Astrocyte (in vitro differentiated cells and primary cell): ENCODE results near the gene PTPRM. TPM values are rescaled to one million over a fixed set of nuclear protein-coding genes. Genes with fewer than 3 reads are reported as not detected.

ENCODE experiments used
- DNase-seq: peaks from one replicate; pipeline ENCODE4 v3.0.0-alpha.2; 2010; ENCODE audit warnings: low read depth
- FAIRE-seq: peaks from 2 replicates; lab custom pipeline; 2011; peaks lifted over from hg19 to GRCh38; lab: Jason Lieb, UNC
- H2AFZ ChIP-seq: 2 replicates; pipeline ENCODE4 v1.6.0; 2012; ENCODE audit warnings: low read depth, low read length, inconsistent platforms
- H3K27ac ChIP-seq: 2 replicates; pipeline ENCODE4 v1.5.1; 2011; ENCODE audit warnings: low read depth, low read length, inconsistent platforms
- H3K27me3 ChIP-seq: 2 replicates; pipeline ENCODE4 v1.6.0; 2011; ENCODE audit warnings: low read length, inconsistent platforms; ENCODE audit not compliant: insufficient read depth
- H3K36me3 ChIP-seq: 2 replicates; pipeline ENCODE4 v1.5.1; 2011; ENCODE audit warnings: low read length, inconsistent platforms; ENCODE audit not compliant: insufficient read depth
- H3K4me1 ChIP-seq: 2 replicates; pipeline ENCODE4 v1.5.1; 2011; ENCODE audit warnings: low read length, inconsistent platforms; ENCODE audit not compliant: insufficient read depth
- H3K4me2 ChIP-seq: 2 replicates; pipeline ENCODE4 v1.6.0; 2012; ENCODE audit warnings: low read length, inconsistent platforms
- H3K4me3 ChIP-seq: 2 replicates; pipeline ENCODE4 v1.5.1; 2011; ENCODE audit warnings: low read depth, mild to moderate bottlenecking, low read length, inconsistent platforms; ENCODE audit not compliant: insufficient read depth
- H3K79me2 ChIP-seq: 2 replicates; pipeline ENCODE4 v1.6.0; 2012; ENCODE audit warnings: mild to moderate bottlenecking, low read length, inconsistent platforms; ENCODE audit not compliant: insufficient read depth
- H3K9ac ChIP-seq: 2 replicates; pipeline ENCODE4 v1.6.0; 2012; ENCODE audit warnings: mild to moderate bottlenecking, low read length, inconsistent platforms
- H3K9me3 ChIP-seq: 2 replicates; pipeline ENCODE4 v1.5.1; 2012; ENCODE audit warnings: low read depth, mild to moderate bottlenecking, low read length, inconsistent platforms; ENCODE audit not compliant: insufficient read depth
- H4K20me1 ChIP-seq: 2 replicates; pipeline ENCODE4 v1.6.0; 2012; ENCODE audit warnings: low read length, inconsistent platforms; ENCODE audit not compliant: insufficient read depth
- H3K27ac Mint-ChIP-seq: one replicate; pipeline ENCODE4 v1.8.0; 2021; ENCODE audit warnings: mild to moderate bottlenecking, mixed read lengths; ENCODE audit not compliant: unreplicated experiment
- H3K27me3 Mint-ChIP-seq: one replicate; pipeline ENCODE4 v1.8.0; 2021; ENCODE audit warnings: low read depth, mixed read lengths; ENCODE audit not compliant: unreplicated experiment
- H3K36me3 Mint-ChIP-seq: one replicate; pipeline ENCODE4 v1.8.0; 2021; ENCODE audit warnings: low read depth, mixed read lengths; ENCODE audit not compliant: unreplicated experiment
- H3K4me1 Mint-ChIP-seq: one replicate; pipeline ENCODE4 v1.8.0; 2021; ENCODE audit warnings: low read depth, mixed read lengths; ENCODE audit not compliant: unreplicated experiment
- H3K4me3 Mint-ChIP-seq: one replicate; pipeline ENCODE4 v1.8.0; 2021; ENCODE audit warnings: mild to moderate bottlenecking, moderate library complexity, mixed read lengths; ENCODE audit not compliant: unreplicated experiment
- H3K9me3 Mint-ChIP-seq: one replicate; pipeline ENCODE4 v1.8.0; 2021; ENCODE audit warnings: mild to moderate bottlenecking, mixed read lengths; ENCODE audit not compliant: unreplicated experiment
- CTCF ChIP-seq: IDR thresholded peaks from 2 replicates; pipeline ENCODE4 v1.5.1; 2011; ENCODE audit warnings: low read depth, mild to moderate bottlenecking, inconsistent platforms, low read length, moderate library complexity; ENCODE audit not compliant: insufficient read depth
- EZH2 ChIP-seq: IDR thresholded peaks from 2 replicates; pipeline ENCODE4 v1.6.1; 2012; ENCODE audit warnings: mild to moderate bottlenecking, low read length, inconsistent platforms; ENCODE audit not compliant: insufficient read depth
- total RNA-seq: library from RNA; stranded (reverse); gene quantifications from 2 replicates; pipeline ENCODE4 v1.2.1, GENCODE V29; 2021

The PTPRM gene
- total RNA-seq, 1 donor from 2014 or later = 59.6 TPM

GRCh38 chr18:7630731-7631442, 63.8 kb downstream of the PTPRM start:
- Histone ChIP-seq H3K9me3 (no peaks in the 10 kb centered on the region), H3K27me3 (no peaks in the 10 kb centered on the region), H3K4me2 (no peak overlapping the region)

GRCh38 chr18:7632152-7633098, 65.3 kb downstream of the PTPRM start:
- no peak for TF ChIP-seq CTCF
- no peak for TF ChIP-seq EZH2
- Histone ChIP-seq H3K4me2 (no peak overlapping the region), H3K4me1 (peaks cover 2% of the 10 kb centered on the region), H3K27me3 (no peaks in the 10 kb centered on the region), H3K79me2 (peaks cover 21% of the 10 kb centered on the region), H2AFZ (no peak overlapping the region), H3K4me3 (no peak overlapping the region), H3K36me3 (no peaks in the 10 kb centered on the region), H4K20me1 (peaks cover 34% of the 10 kb centered on the region), H3K9me3 (no peaks in the 10 kb centered on the region), H3K27ac (no peak overlapping the region), H3K9ac (no peak overlapping the region)
- no peaks in the 10 kb centered on the region for H3K36me3 Mint-ChIP-seq
- peaks cover 6% of the 10 kb centered on the region for H3K4me1 Mint-ChIP-seq
- no peaks in the 10 kb centered on the region for H3K9me3 Mint-ChIP-seq
- DNase-seq (no peak), FAIRE-seq (no peak)
- H3K27me3 Mint-ChIP-seq = no peaks in the 10 kb centered on the region
- no peak overlapping the region for H3K27ac Mint-ChIP-seq
- no peak overlapping the region for H3K4me3 Mint-ChIP-seq

More at GRCh38 chr18:7630731-7631442, 63.8 kb downstream of the PTPRM start:
- no peaks in the 10 kb centered on the region for H3K9me3 Mint-ChIP-seq
- peaks cover 12% of the 10 kb centered on the region for H3K4me1 ChIP-seq
- no peak for TF ChIP-seq EZH2
- TF ChIP-seq CTCF = no peak
- no peaks in the 10 kb centered on the region for H3K36me3 ChIP-seq
- DNase-seq (no peak), FAIRE-seq (no peak)
- no peak overlapping the region for H3K4me3 ChIP-seq
- H4K20me1 ChIP-seq = peaks cover 32% of the 10 kb centered on the region
- H3K27ac ChIP-seq = no peak overlapping the region
- peaks cover 18% of the 10 kb centered on the region for H3K79me2 ChIP-seq
- H3K27ac Mint-ChIP-seq = no peak overlapping the region
- H3K9ac ChIP-seq = no peak overlapping the region
- H3K36me3 Mint-ChIP-seq = no peaks in the 10 kb centered on the region
- H3K4me1 Mint-ChIP-seq = peaks cover 13% of the 10 kb centered on the region
- no peak overlapping the region for H2AFZ ChIP-seq
- H3K4me3 Mint-ChIP-seq = no peak overlapping the region
- H3K27me3 Mint-ChIP-seq = no peaks in the 10 kb centered on the region
